Lower leg skin (tissue), 4 donors: Measurements from ENCODE around the gene SLC51B. TPM values are rescaled to one million over a fixed set of nuclear protein-coding genes. Genes with fewer than 3 reads are reported as not detected.

ENCODE experiments used
- DNase-seq, 2 donors: peaks; one replicate each; pipeline ENCODE4 v3.0.0-alpha.2; 2019; ENCODE audit warnings: low spot score in 2 of 2
- H3K4me3 ChIP-seq: fragments of 200-600 bp; sonication (generic); 2 replicates; pipeline ENCODE4 v1.5.1; 2017; ENCODE audit warnings: mild to moderate bottlenecking, low read depth; ENCODE audit not compliant: poor library complexity, severe bottlenecking
- CTCF ChIP-seq, 3 donors: fragments of 450-650 bp; IDR thresholded peaks; one replicate each; pipeline ENCODE4 v1.5.1; 2016; ENCODE audit warnings: antibody characterized with exemption in 3 of 3, mild to moderate bottlenecking in 3 of 3, moderate library complexity in 2 of 3
- POLR2A ChIP-seq, 2 donors: fragments of 450-650 bp; IDR thresholded peaks; one replicate each; pipeline ENCODE4 v1.6.1; 2016 to 2017; ENCODE audit warnings: antibody characterized with exemption in 2 of 2, mild to moderate bottlenecking in 1 of 2, moderate library complexity in 1 of 2
- WGBS, 2 donors: methylation state at CpG; one replicate each; pipeline ENCODE4 v1.1.5; 2018; 5-methylcytosine and 5-hydroxymethylcytosine counted together
- intact Hi-C: fragments of 100-400 bp; cut with DNase I; formaldehyde crosslinking; loops from one replicate; pipeline ENCODE4 v1.15.0; 2023; ENCODE audit warnings: low total_unique reads
- total RNA-seq, 4 donors: library from RNA; depleted of rRNA; stranded (reverse); fragments of >200 nt; gene quantifications; one replicate each; pipeline ENCODE4 v1.1.0, GENCODE V29; 2016

Gene SLC51B
- total RNA-seq, 4 donors from 2014 or later, result 0.65 TPM; not detected in 3

GRCh38 chr15:65100442-65100841, 55.3 kb downstream of the SLC51B start:
- intact Hi-C loops, result loop anchor here (5.0 kb wide), 1 partner anchor 48 kb away; no protein-coding TSS in a partner anchor
- peak in 1 of 2 donors; percentile 83 for DNase-seq
- no peak overlapping the region for H3K4me3 ChIP-seq
- 36 to 38% methylated on average over 7 of the region's 7 CpGs for WGBS, 2 donors
- no peak for TF ChIP-seq CTCF (IDR thresholded peaks at IDR 0.05)
- TF ChIP-seq POLR2A (IDR thresholded peaks at IDR 0.05), result no peak

DNA sequence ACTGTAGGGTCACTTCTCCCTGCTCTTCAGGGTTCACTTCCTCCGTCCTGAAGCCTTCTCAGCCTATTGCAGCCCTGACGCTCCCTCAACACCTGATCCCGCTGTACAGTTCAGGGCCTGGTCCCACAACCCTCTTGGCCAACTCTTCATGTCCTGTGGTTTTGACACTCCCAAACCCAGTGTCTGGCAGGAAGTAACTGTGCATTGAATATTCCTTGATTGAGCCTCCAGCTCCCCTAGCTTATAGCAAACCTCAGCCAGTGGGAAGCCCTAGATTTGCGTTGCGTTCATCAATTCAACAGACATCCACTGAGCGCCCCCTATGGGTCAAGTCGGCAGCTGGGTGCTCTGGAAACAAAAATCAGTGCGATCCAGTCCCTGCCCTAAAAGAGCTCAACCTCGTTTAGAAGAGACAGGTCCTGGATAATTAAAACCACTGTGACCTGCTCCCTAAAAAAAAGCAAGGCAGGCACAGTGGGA, 56.3 kb downstream of the SLC51B start:
- H3K4me3 ChIP-seq, result no peak overlapping the region
- intact Hi-C loops, result loop anchor here (5.0 kb wide), 1 partner anchor 49 kb away; no protein-coding TSS in a partner anchor
- DNase-seq, result peak in 1 of 2 donors; percentile 90
- 31 to 33% methylated on average over 9 of the region's 9 CpGs for WGBS, 2 donors
- TF ChIP-seq POLR2A (IDR thresholded peaks at IDR 0.05) (no peak), CTCF (IDR thresholded peaks at IDR 0.05) (no peak)

GRCh38 chr15:65101891-65102708, 56.9 kb downstream of the SLC51B start:
- no peak for TF ChIP-seq POLR2A (IDR thresholded peaks at IDR 0.05)
- TF ChIP-seq CTCF (IDR thresholded peaks at IDR 0.05), result no peak
- intact Hi-C loops, result loop anchor here (5.0 kb wide), 1 partner anchor 50 kb away; no protein-coding TSS in a partner anchor
- H3K4me3 ChIP-seq, result no peak overlapping the region
- 75 to 82% methylated on average over 48 to 66 of the region's 75 CpGs for WGBS, 2 donors
- DNase-seq, result peak in 1 of 2 donors; percentile 82

DNA sequence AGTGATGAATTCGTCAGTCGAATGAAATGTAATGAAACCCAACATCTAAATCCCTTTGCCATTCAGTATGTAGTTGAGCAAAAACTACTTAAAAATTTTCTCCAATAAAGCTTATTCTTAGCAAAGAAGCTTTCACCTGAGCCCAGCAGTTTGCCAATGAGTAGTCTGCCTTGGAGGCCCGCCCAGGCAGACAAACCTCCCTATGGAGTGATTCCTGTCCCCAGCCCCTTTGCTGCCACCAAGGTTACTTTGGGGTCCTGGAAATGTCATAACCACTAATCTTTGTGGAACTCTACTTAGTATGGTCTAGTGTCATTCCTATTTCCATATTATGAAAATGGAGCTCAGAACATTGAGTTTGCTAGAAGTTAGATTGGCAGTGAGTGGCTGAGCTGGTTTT, 57.7 kb downstream of the SLC51B start:
- intact Hi-C loops, result loop anchor here (5.0 kb wide), 1 partner anchor 51 kb away; no protein-coding TSS in a partner anchor
- WGBS, 2 donors, result 94 to 96% methylated on average over 3 of the region's 3 CpGs
- TF ChIP-seq POLR2A (IDR thresholded peaks at IDR 0.05) (no peak), CTCF (IDR thresholded peaks at IDR 0.05) (no peak)
- H3K4me3 ChIP-seq, result no peak overlapping the region
- no peak for DNase-seq

Other genes with a start within 250 kb of the SLC51B start
- 1 to 10 TPM in 3 of 4 donors, under 1 TPM in 1; 0.25 to 2.5 (median 1.7) TPM for gene PIF1, start 219.7 kb upstream of the SLC51B start, total RNA-seq
- 10 to 100 TPM in 1 of 4 donors, 1 to 10 TPM in 3; 5.7 to 15.6 (median 7.3) TPM for gene PLEKHO2, start 203.5 kb upstream of the SLC51B start, total RNA-seq
- 1 to 10 TPM; 1.3 to 2.8 (median 1.7) TPM for gene ANKDD1A, start 133.5 kb upstream of the SLC51B start, total RNA-seq
- 10 to 100 TPM; 54.3 to 93.1 (median 76.6) TPM for gene SPG21, start 55.5 kb upstream of the SLC51B start, total RNA-seq
- gene MTFMT, start 15.7 kb upstream of the SLC51B start, total RNA-seq, result 10 to 100 TPM; 12.3 to 21.9 (median 15.0) TPM
- 10 to 100 TPM in 1 of 4 donors, 1 to 10 TPM in 3; 1.7 to 18.9 (median 7.7) TPM for gene RASL12, start 22.6 kb downstream of the SLC51B start, total RNA-seq
- gene KBTBD13, start 31.4 kb downstream of the SLC51B start, total RNA-seq, result not detected
- 1 to 10 TPM; 1.7 to 3.3 (median 3.0) TPM for gene UBAP1L, start 69.8 kb downstream of the SLC51B start, total RNA-seq
- 10 to 100 TPM; 21.0 to 33.5 (median 27.0) TPM for gene PDCD7, start 88.4 kb downstream of the SLC51B start, total RNA-seq
- 100 to 1,000 TPM in 2 of 4 donors, 10 to 100 TPM in 2; 74.5 to 110 (median 91.8) TPM for gene CLPX, start 140.0 kb downstream of the SLC51B start, total RNA-seq
- 10 to 100 TPM in 2 of 4 donors, 1 to 10 TPM in 2; 3.9 to 66.8 (median 9.3) TPM for gene CILP, start 166.1 kb downstream of the SLC51B start, total RNA-seq
- gene PARP16, start 241.5 kb downstream of the SLC51B start, total RNA-seq, result 10 to 100 TPM; 10.3 to 14.4 (median 11.3) TPM